HUES6 (cell line): ENCODE results near the gene PLEKHJ1.
A peak's percentile ranks its signal among the peaks of the same experiment; 100 is the strongest.

Source experiments
- H3K27ac ChIP-seq: 2 replicates; pipeline ENCODE4 v1.7.0; 2013; ENCODE audit warnings: low read depth, mild to moderate bottlenecking, low read length, inconsistent platforms
- H3K27me3 ChIP-seq: 2 replicates; pipeline ENCODE4 v1.6.1; 2013; ENCODE audit warnings: low read length; ENCODE audit not compliant: control insufficient read depth, insufficient read depth
- H3K36me3 ChIP-seq: 2 replicates; pipeline ENCODE4 v1.6.1; 2013; ENCODE audit warnings: low read length; ENCODE audit not compliant: control insufficient read depth, insufficient read depth
- H3K4me1 ChIP-seq: 2 replicates; pipeline ENCODE4 v1.6.1; 2013; ENCODE audit warnings: low read length; ENCODE audit not compliant: control insufficient read depth, insufficient read depth
- H3K4me3 ChIP-seq: 2 replicates; pipeline ENCODE4 v1.5.1; 2013; ENCODE audit warnings: low read depth, low read length
- H3K9ac ChIP-seq: one replicate; pipeline ENCODE4 v1.6.1; 2013; ENCODE audit warnings: mild to moderate bottlenecking, low read length
- H3K9me3 ChIP-seq: 2 replicates; pipeline ENCODE4 v1.6.1; 2013; ENCODE audit warnings: low read depth, low read length; ENCODE audit not compliant: control insufficient read depth, insufficient read depth

Gene PLEKHJ1

GRCh38 chr19:2229103-2230032, 6.8 kb downstream of the PLEKHJ1 start:
- H3K4me3 ChIP-seq, result no peak overlapping the region
- H3K36me3 ChIP-seq, result peaks cover 76% of the 10 kb centered on the region
- no peaks in the 10 kb centered on the region for H3K27me3 ChIP-seq
- no peaks in the 10 kb centered on the region for H3K9me3 ChIP-seq
- no peaks in the 10 kb centered on the region for H3K4me1 ChIP-seq
- no peak overlapping the region for H3K27ac ChIP-seq
- no peak overlapping the region for H3K9ac ChIP-seq

GRCh38 chr19:2228157-2229030, 7.7 kb downstream of the PLEKHJ1 start:
- Histone ChIP-seq H3K36me3 (peaks cover 75% of the 10 kb centered on the region), H3K9ac (no peak overlapping the region), H3K4me3 (no peak overlapping the region), H3K27me3 (no peaks in the 10 kb centered on the region), H3K4me1 (no peaks in the 10 kb centered on the region), H3K9me3 (no peaks in the 10 kb centered on the region), H3K27ac (no peak overlapping the region)

GRCh38 chr19:2227415-2228156, 8.5 kb downstream of the PLEKHJ1 start:
- Histone ChIP-seq H3K27ac (no peak overlapping the region), H3K9ac (no peak overlapping the region), H3K4me1 (no peaks in the 10 kb centered on the region), H3K4me3 (no peak overlapping the region), H3K36me3 (peaks cover 71% of the 10 kb centered on the region), H3K9me3 (no peaks in the 10 kb centered on the region), H3K27me3 (no peaks in the 10 kb centered on the region)

GRCh38 chr19:2226840-2227360, 9.2 kb downstream of the PLEKHJ1 start:
- Histone ChIP-seq H3K4me3 (no peak overlapping the region), H3K9me3 (no peaks in the 10 kb centered on the region), H3K36me3 (peaks cover 72% of the 10 kb centered on the region), H3K4me1 (no peaks in the 10 kb centered on the region), H3K27me3 (no peaks in the 10 kb centered on the region), H3K9ac (no peak overlapping the region), H3K27ac (no peak overlapping the region)

- Histone ChIP-seq H3K36me3 (peaks cover 76% of the 10 kb centered on the region), H3K27ac (no peak overlapping the region), H3K4me1 (peaks cover 3% of the 10 kb centered on the region; the same call in 1 of the 2 replicates), H3K27me3 (no peaks in the 10 kb centered on the region), H3K9ac (peak overlapping the region; percentile 4), H3K9me3 (no peaks in the 10 kb centered on the region), H3K4me3 (no peak overlapping the region)
Measured at GRCh38 chr19:2226051-2226839, 9.9 kb downstream of the PLEKHJ1 start.

- no peaks in the 10 kb centered on the region for H3K27me3 ChIP-seq
- no peaks in the 10 kb centered on the region for H3K9me3 ChIP-seq
- H3K4me1 ChIP-seq, result peaks cover 4% of the 10 kb centered on the region; the same call in 1 of the 2 replicates
- H3K4me3 ChIP-seq, result no peak overlapping the region
- H3K9ac ChIP-seq, result peak overlapping the region; percentile 4
- peaks cover 82% of the 10 kb centered on the region for H3K36me3 ChIP-seq
- H3K27ac ChIP-seq, result no peak overlapping the region
Measured at GRCh38 chr19:2225415-2226050, 10.6 kb downstream of the PLEKHJ1 start.

- Histone ChIP-seq H3K36me3 (peaks cover 82% of the 10 kb centered on the region), H3K4me3 (no peak overlapping the region), H3K27ac (no peak overlapping the region; the same call in 1 of the 2 replicates), H3K4me1 (peaks cover 4% of the 10 kb centered on the region; the same call in 1 of the 2 replicates), H3K27me3 (no peaks in the 10 kb centered on the region), H3K9ac (no peak overlapping the region), H3K9me3 (no peaks in the 10 kb centered on the region)
Measured at GRCh38 chr19:2224754-2225349, 11.3 kb downstream of the PLEKHJ1 start.

GRCh38 chr19:2223959-2224358, 12.2 kb downstream of the PLEKHJ1 start:
- Histone ChIP-seq H3K36me3 (peaks cover 80% of the 10 kb centered on the region), H3K9ac (no peak overlapping the region), H3K4me1 (peaks cover 4% of the 10 kb centered on the region; the same call in 1 of the 2 replicates), H3K9me3 (no peaks in the 10 kb centered on the region), H3K4me3 (no peak overlapping the region), H3K27ac (no peak overlapping the region), H3K27me3 (no peaks in the 10 kb centered on the region)

- peaks cover 77% of the 10 kb centered on the region for H3K36me3 ChIP-seq
- no peak overlapping the region for H3K4me3 ChIP-seq
- no peak overlapping the region for H3K27ac ChIP-seq
Measured at GRCh38 chr19:2223391-2223790, 12.7 kb downstream of the PLEKHJ1 start.

More at GRCh38 chr19:2223391-2223790, 12.7 kb downstream of the PLEKHJ1 start:
- Histone ChIP-seq H3K9ac (no peak overlapping the region), H3K27me3 (no peaks in the 10 kb centered on the region), H3K4me1 (peaks cover 4% of the 10 kb centered on the region; the same call in 1 of the 2 replicates), H3K9me3 (no peaks in the 10 kb centered on the region)
